GM23248 (cell line): ENCODE measurements around the gene NID2. TPM values are rescaled to one million over a fixed set of nuclear protein-coding genes. Genes with fewer than 3 reads are reported as not detected.

Experiments used
- DNase-seq: peaks from one replicate; pipeline ENCODE4 v3.0.0-alpha.2; 2015
- H2AFZ ChIP-seq: fragments of 200-600 bp; sonication (generic); 2 replicates; pipeline ENCODE4 v1.6.1; 2016; ENCODE audit warnings: antibody characterized with exemption
- H3F3A ChIP-seq: fragments of 200-600 bp; sonication (generic); 2 replicates; pipeline ENCODE4 v1.6.1; 2016; ENCODE audit warnings: mild to moderate bottlenecking, antibody characterized with exemption, mixed run types; ENCODE audit not compliant: insufficient read depth
- H3K27ac ChIP-seq: fragments of 200-600 bp; sonication (generic); 2 replicates; pipeline ENCODE4 v1.5.1; 2016; ENCODE audit warnings: mild to moderate bottlenecking
- H3K27me3 ChIP-seq: fragments of 200-600 bp; sonication (generic); replicated peaks from 2 replicates; pipeline ENCODE4 v1.6.1; 2016; ENCODE audit warnings: mild to moderate bottlenecking; ENCODE audit not compliant: insufficient read depth
- H3K36me3 ChIP-seq: fragments of 200-600 bp; sonication (generic); 2 replicates; pipeline ENCODE4 v1.6.1; 2016; ENCODE audit warnings: low read depth, mild to moderate bottlenecking
- H3K4me1 ChIP-seq: fragments of 200-600 bp; sonication (generic); 2 replicates; pipeline ENCODE4 v1.6.1; 2016; ENCODE audit warnings: mild to moderate bottlenecking; ENCODE audit not compliant: insufficient read depth
- H3K4me2 ChIP-seq: fragments of 200-600 bp; sonication (generic); one replicate; pipeline ENCODE4 v1.6.1; 2016; ENCODE audit warnings: mild to moderate bottlenecking; ENCODE audit not compliant: unreplicated experiment
- H3K4me3 ChIP-seq: fragments of 200-600 bp; sonication (generic); 2 replicates; pipeline ENCODE4 v1.5.1; 2016; ENCODE audit warnings: mild to moderate bottlenecking
- H3K79me2 ChIP-seq: fragments of 200-600 bp; sonication (generic); 2 replicates; pipeline ENCODE4 v1.6.1; 2016; ENCODE audit warnings: mild to moderate bottlenecking; ENCODE audit not compliant: insufficient read depth
- H3K9ac ChIP-seq: fragments of 200-600 bp; sonication (generic); 2 replicates; pipeline ENCODE4 v1.6.1; 2016; ENCODE audit warnings: mild to moderate bottlenecking
- H3K9me2 ChIP-seq: fragments of 200-600 bp; sonication (generic); 2 replicates; pipeline ENCODE4 v1.6.1; 2016; ENCODE audit warnings: mixed run types, mild to moderate bottlenecking, moderate library complexity; ENCODE audit not compliant: insufficient read depth
- H3K9me3 ChIP-seq: fragments of 200-600 bp; sonication (generic); one replicate; pipeline ENCODE4 v1.6.1; 2017; ENCODE audit warnings: low read depth
- H4K20me1 ChIP-seq: fragments of 200-600 bp; sonication (generic); 2 replicates; pipeline ENCODE4 v1.6.0; 2016; ENCODE audit not compliant: insufficient read depth
- EZH2 ChIP-seq: fragments of 200-600 bp; sonication (generic); IDR thresholded peaks from 2 replicates; pipeline ENCODE4 v1.6.1; 2018; ENCODE audit warnings: antibody characterized with exemption, mild to moderate bottlenecking; ENCODE audit not compliant: insufficient read depth, poor library complexity, severe bottlenecking
- EZH2phosphoT487 ChIP-seq: fragments of 200-600 bp; sonication (generic); IDR thresholded peaks from 2 replicates; pipeline ENCODE4 v1.6.1; 2018; ENCODE audit warnings: antibody characterized with exemption, moderate library complexity, mild to moderate bottlenecking, low read depth; ENCODE audit not compliant: insufficient read depth
- WGBS, 2 experiments: methylation state at CpG; one replicate each; pipeline ENCODE4 v1.1.6; 2015 to 2017; ENCODE audit warnings: low lambda C conversion rate in 2 of 2, low coverage in 1 of 2; ENCODE audit errors: missing lambda C conversion rate in 2 of 2; 5-methylcytosine and 5-hydroxymethylcytosine counted together
- in situ Hi-C: fragments of 300-500 bp; cut with MboI; formaldehyde crosslinking; loops from 2 replicates; pipeline ENCODE4 v1.15.0; 2020
- polyA plus RNA-seq: library from polyadenylated mRNA; unstranded; fragments of >200 nt; fragmentation: Nextera tagmentation; extraction: Ambion mirVana; gene quantifications from 2 replicates; pipeline ENCODE4 v1.2.1, GENCODE V29; 2016
- total RNA-seq: library from RNA; depleted of rRNA; stranded (reverse); fragments of >200 nt; shearing (Covaris generic); gene quantifications from 2 replicates; pipeline ENCODE4 v1.2.3, GENCODE V29; 2014

The NID2 gene
- total and polyA plus RNA-seq, 2 experiments from 2014 or later: 39.8 to 59.8 TPM

- Histone ChIP-seq H3K9me2 (no peaks in the 10 kb centered on the region), H3K9me3 (no peaks in the 10 kb centered on the region), H3K36me3 (peaks cover 20% of the 10 kb centered on the region), H3K27ac (no peak overlapping the region), H3K4me2 (no peak overlapping the region), H3K4me1 (peaks cover 16% of the 10 kb centered on the region), H4K20me1 (no peaks in the 10 kb centered on the region), H3K27me3 (no peaks in the 10 kb centered on the region), H3K4me3 (no peak overlapping the region), H2AFZ (peak overlapping the region; percentile 97), H3F3A (no peaks in the 10 kb centered on the region), H3K9ac (no peak overlapping the region), H3K79me2 (peaks cover 38% of the 10 kb centered on the region)
- TF ChIP-seq EZH2 (no peak), EZH2phosphoT487 (no peak)
- no peak for DNase-seq
- 29 to 46% methylated on average over 1 of the region's 1 CpG for WGBS, 2 experiments
- in situ Hi-C loops: no loop called here
These were observed 80.6 kb downstream of the NID2 start for GRCh38 chr14:51988221-51988620.

- H3K36me3 ChIP-seq: no peaks in the 10 kb centered on the region
- no peak overlapping the region for H3K9ac ChIP-seq
- no peaks in the 10 kb centered on the region for H3K27me3 ChIP-seq
- no peak overlapping the region for H3K27ac ChIP-seq
- H3K79me2 ChIP-seq: no peaks in the 10 kb centered on the region
- H3K9me3 ChIP-seq: no peaks in the 10 kb centered on the region
- H3F3A ChIP-seq: peaks cover 7% of the 10 kb centered on the region; the same call in 1 of the 2 replicates
- no peak overlapping the region for H3K4me3 ChIP-seq
- no peaks in the 10 kb centered on the region for H4K20me1 ChIP-seq
- TF ChIP-seq EZH2 (no peak), EZH2phosphoT487 (no peak)
- in situ Hi-C loops: no loop called here
- 87 to 89% methylated on average over 4 of the region's 4 CpGs for WGBS, 2 experiments
- no peak overlapping the region for H3K4me2 ChIP-seq
- no peaks in the 10 kb centered on the region for H3K9me2 ChIP-seq
- H2AFZ ChIP-seq: no peak overlapping the region
- DNase-seq: no peak
- H3K4me1 ChIP-seq: no peaks in the 10 kb centered on the region
These were observed 87.5 kb downstream of the NID2 start for GRCh38 chr14:51981218-51981854.

GRCh38 chr14:51979088-51979709 lies 89.7 kb downstream of the NID2 start:
- Histone ChIP-seq H3K9ac (no peak overlapping the region), H3K27me3 (no peaks in the 10 kb centered on the region), H3K4me2 (no peak overlapping the region), H3K9me2 (no peaks in the 10 kb centered on the region), H3K9me3 (no peaks in the 10 kb centered on the region), H3K4me3 (no peak overlapping the region), H4K20me1 (no peaks in the 10 kb centered on the region), H2AFZ (peak overlapping the region; percentile 32; the same call in 1 of the 2 replicates), H3K4me1 (no peaks in the 10 kb centered on the region), H3K27ac (no peak overlapping the region), H3F3A (peaks cover 7% of the 10 kb centered on the region; the same call in 1 of the 2 replicates), H3K36me3 (no peaks in the 10 kb centered on the region), H3K79me2 (no peaks in the 10 kb centered on the region)
- in situ Hi-C loops: loop anchor here (10.0 kb wide), 2 partner anchors 194 to 714 kb away; no protein-coding TSS in a partner anchor
- 20 to 25% methylated on average over 17 of the region's 17 CpGs for WGBS, 2 experiments
- DNase-seq: peak; percentile 79
- TF ChIP-seq EZH2phosphoT487 (no peak), EZH2 (no peak)

- DNase-seq: no peak
- Histone ChIP-seq H3K4me1 (no peaks in the 10 kb centered on the region), H3K9me2 (no peaks in the 10 kb centered on the region), H3F3A (peaks cover 7% of the 10 kb centered on the region; the same call in 1 of the 2 replicates), H3K4me3 (no peak overlapping the region), H3K36me3 (no peaks in the 10 kb centered on the region), H3K9me3 (no peaks in the 10 kb centered on the region), H3K27ac (no peak overlapping the region), H4K20me1 (no peaks in the 10 kb centered on the region), H3K27me3 (no peaks in the 10 kb centered on the region), H3K79me2 (no peaks in the 10 kb centered on the region), H3K4me2 (no peak overlapping the region), H2AFZ (peak overlapping the region; percentile 32; the same call in 1 of the 2 replicates), H3K9ac (no peak overlapping the region)
- 10 to 11% methylated on average over 2 of the region's 2 CpGs for WGBS, 2 experiments
- TF ChIP-seq EZH2phosphoT487 (no peak), EZH2 (no peak)
- in situ Hi-C loops: loop anchor here (10.0 kb wide), 2 partner anchors 194 to 714 kb away; no protein-coding TSS in a partner anchor
These were observed 90.2 kb downstream of the NID2 start for GRCh38 chr14:51978681-51979085.
